NCI-H1694 treated with DMSO at 0.1 percent for 48 hours (cell line): ENCODE measurements around the gene ALPK3.
A peak's percentile ranks its signal among the peaks of the same experiment; 100 is the strongest.

Experiments
- DNase-seq: peaks from one replicate; lab custom pipeline; 2025; lab: John Stamatoyannopoulos, UW

The ALPK3 gene

DNA sequence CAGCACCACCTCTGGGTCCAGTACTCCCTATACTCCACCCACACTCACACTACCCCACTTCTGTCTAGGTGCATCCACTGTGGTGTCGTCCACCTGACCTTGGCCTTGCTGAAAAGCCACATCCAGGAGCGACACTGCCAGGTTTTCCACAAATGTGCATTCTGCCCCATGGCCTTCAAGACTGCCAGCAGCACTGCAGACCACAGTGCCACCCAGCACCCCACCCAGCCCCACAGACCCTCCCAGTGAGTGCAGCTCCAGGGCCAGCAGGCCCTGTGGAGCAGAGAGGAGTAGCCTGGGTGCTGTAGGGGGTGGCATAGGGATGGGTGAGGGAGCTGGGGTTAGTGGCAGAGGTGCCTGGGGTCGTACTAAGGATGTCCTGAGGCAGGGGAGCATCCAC is 19.4 kb upstream of the ALPK3 start:
- no peak for DNase-seq

GRCh38 chr15:84798436-84798946 is 18.7 kb upstream of the ALPK3 start:
- no peak for DNase-seq

GRCh38 chr15:84799511-84800187 is 17.5 kb upstream of the ALPK3 start:
- DNase-seq = no peak

GRCh38 chr15:84800365-84800806 is 16.8 kb upstream of the ALPK3 start:
- DNase-seq = no peak

DNA sequence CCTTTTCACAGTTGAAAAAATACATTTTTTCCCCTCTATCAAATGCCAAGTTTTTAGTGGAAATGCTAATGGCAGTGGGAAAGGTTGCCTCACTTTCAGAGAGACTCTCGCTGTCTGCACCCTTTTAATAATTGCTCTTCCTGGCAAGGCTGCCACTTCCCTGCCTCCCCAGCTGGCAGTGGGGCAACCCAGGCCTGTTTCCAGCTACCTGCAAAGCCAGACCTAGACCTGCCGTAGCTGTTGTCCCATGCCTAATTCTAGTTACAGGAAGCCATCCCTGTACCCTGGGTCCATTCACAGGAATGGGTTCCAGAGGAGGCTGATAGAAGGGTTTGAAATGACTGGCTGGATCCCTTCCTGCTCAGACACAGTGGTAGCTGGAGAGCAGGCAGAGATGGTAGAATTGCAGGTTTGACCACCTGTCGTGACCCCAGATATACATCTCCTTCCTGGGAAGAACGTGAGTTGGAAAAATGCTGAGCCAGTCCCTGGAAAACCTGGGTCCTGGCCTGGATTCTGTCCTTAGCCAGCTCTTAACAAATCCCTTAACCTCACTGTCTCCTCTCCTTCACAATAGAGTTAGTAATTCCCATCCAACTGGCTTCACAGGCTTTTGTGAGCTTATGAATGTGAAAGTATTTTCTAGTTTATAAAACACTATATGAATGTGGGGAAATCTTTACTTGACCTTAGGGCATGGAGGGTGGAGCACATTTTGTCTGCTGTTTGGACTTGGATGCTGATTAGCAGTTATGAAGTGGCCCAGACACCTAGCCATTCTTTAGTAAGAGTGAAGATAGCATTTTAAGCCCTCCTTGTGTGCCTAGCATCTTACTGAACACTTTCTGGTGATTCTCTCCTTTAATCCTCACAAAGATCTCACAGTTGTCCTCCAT is 12.9 kb upstream of the ALPK3 start:
- no peak for DNase-seq

- DNase-seq = no peak
Observed at GRCh38 chr15:84805221-84805620, 11.9 kb upstream of the ALPK3 start.

- no peak for DNase-seq
Observed at GRCh38 chr15:84807228-84807627, 9.9 kb upstream of the ALPK3 start.

- no peak for DNase-seq
Observed at GRCh38 chr15:84810073-84810840, 6.9 kb upstream of the ALPK3 start.

- no peak for DNase-seq
Observed at GRCh38 chr15:84811151-84811550, 6.0 kb upstream of the ALPK3 start.

DNA sequence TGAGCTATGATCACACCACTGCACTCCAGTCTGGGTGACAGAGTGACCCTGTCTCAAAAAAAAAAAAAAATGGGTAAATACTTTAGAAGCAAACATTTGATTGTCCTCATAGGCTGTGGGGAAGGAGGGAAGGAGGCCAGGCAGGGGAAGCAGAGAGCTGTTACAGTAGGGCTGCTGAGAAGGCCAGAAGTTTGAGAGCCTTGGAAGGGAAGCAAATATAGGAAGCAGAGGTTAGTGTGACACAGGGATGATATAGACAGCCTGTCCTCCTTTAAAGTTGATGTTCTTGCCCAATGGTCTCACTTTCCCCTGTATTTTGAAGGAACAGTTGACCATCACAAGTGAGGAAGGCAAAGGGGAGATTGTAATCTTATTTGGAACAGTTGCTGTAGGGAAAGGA is 5.3 kb upstream of the ALPK3 start:
- DNase-seq = no peak

DNA sequence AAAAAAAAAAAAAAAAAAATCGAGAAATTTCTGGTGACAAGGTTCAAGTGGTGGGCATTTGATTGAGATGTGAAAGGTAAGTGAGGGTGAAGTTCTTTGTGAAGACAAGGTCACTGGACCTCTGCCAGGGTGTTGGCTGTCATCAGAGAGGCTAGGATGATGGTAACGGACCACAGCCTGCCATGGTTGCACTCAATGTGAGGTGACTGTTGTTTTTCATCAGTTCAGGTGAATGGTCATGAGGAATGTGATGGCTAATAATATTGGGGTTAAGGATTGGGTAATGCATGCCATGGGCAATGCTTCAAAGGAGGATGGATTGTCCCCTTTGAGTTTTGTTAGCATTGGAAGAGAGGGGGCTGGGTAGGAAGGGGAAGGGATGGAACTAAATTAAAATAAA is 4.3 kb upstream of the ALPK3 start:
- no peak for DNase-seq

DNA sequence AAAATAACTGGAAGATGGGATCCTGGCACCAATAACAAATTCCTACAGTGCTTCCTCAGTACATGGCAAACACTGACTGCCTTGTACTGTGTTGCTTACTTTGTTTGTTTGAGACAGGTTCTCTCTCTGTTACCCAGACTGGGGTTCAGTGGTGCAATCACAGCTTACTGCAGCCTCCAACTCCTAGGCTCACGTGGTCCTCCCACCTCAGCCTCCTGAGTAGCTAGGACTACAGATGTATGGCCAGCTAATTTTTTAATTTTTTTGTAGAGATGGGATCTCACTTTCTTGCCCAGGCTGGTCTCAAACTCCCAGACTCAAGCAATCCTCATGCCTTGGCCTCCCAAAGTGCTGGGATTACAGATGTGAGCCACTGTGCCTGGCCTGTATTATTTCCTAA is 3.7 kb upstream of the ALPK3 start:
- no peak for DNase-seq

DNA sequence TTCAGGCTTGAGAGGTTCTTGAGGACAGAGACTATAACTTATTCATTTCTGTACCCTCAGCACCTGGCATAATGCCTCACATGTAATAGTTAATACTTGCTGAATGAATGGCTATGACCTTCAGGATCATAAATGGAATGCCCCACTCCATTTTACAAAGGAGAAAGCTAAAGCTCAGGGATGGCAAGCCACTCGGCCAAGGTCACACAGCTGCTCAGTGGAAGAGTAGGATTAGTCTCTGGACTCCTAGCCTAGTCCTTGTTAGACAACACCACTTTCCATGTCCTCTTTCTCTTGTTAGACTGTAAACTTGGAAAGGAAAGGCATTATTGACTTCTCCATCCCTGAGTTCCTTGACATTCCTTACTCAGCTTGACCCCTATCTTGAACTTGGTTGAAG is 3.2 kb upstream of the ALPK3 start:
- no peak for DNase-seq

GRCh38 chr15:84814916-84815315 is 2.2 kb upstream of the ALPK3 start:
- no peak for DNase-seq

DNA sequence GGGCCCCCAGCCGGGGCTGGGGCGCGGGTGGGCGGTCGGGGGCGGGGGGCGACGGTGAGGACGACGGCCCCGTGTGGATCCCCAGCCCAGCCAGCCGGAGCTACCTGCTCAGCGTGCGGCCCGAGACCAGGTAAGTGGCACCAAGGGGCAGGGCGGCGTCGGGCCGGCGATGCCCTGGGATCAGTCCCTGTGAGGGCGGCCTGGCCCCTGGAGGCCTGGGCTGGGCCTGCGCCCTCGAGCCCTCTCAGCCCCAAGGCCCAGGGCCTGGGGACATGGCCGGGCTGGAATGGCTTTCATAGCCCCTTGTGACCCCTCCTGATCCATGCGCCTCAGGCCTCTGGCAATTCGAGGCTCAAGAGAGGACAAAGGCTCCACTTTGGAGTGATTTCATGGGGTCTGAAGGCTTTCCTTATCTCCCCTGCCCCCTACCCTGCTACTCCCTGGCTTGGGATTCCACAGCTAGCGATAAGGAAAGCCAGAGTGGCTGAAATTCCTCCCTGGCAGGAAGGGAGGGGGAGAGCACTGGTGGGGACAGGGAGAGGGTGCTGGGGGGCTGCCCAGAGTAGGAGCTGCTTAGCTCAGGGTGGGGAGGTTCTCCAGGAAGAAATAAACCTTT is 418 bp downstream of the ALPK3 start:
- no peak for DNase-seq

GRCh38 chr15:84818261-84819131 is 1.3 kb downstream of the ALPK3 start:
- no peak for DNase-seq

DNA sequence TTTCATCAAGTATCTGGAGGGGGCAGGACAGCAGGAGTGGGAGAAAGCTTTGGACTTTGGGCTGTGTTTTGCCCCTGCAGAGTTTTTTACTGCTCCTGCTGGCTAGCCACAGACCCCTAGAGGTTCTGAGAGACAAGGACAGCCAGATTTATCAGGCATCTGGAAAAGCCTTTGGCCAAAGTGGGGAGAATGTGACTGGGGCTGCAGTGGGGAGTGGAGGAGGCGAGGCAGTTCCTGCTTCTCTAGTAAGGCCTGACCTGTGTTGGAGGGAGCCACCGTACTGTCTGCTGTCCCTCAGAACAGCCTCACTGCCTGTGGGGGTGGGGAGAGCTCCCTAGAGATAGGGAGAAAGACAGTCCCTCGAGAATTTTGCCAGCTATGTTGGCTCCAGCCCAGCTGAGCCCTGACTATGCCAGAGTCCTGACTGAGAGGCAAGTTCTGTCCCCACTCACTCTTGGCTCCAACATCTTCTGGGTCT is 2.2 kb downstream of the ALPK3 start:
- DNase-seq = no peak

DNA sequence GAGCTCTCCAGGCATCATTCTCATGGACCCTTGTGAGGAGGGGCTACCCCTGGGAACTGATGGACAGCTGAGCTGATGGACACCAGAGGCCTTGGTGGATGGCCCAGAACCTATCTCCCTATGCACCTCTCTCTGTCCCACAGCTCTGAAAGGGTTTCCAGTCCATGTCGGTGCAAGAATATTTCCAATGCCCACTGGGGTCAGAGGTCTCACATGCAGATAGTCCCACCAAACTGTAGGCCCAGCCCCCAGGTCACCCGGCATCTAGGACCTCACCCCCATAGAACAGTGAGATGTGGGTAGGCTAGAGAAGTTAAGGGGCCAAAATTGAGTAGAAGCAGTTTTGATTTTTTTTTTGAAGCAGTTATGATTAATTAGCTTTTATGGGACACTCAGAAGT is 2.6 kb downstream of the ALPK3 start:
- no peak for DNase-seq

DNA sequence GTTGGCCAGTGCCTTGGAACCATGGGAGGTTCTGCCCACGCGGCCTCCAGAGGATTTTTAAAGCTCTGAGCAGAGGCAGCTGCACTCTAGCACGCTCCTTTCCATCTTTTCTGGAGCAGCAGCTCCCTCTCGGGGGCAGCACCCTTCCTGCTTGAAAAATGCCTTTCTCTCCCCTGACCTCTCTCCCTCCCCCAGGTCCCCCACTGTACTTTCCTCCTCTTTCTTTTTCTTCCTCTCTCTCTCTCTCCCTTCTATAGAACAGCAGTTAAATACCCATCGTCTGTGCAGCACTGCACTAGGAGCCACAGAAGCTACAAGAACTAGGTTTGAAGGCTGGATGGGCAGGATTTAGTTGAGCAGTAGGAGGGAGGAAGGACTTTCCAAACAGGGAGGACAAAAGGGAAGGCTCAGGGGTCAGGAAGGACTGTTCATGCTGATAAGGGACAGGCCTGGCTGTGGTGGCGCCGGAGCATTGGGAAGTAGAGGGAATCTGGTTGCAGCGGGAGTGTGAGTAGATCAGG is 4.4 kb downstream of the ALPK3 start:
- DNase-seq = no peak

GRCh38 chr15:84822653-84823281 is 5.6 kb downstream of the ALPK3 start:
- peak; percentile 4 for DNase-seq
